Breast epithelium (tissue), 4 donors: Measurements from ENCODE around the gene CPEB4. TPM values are rescaled to one million over a fixed set of nuclear protein-coding genes. Genes with fewer than 3 reads are reported as not detected.

Experiments used
- DNase-seq, 2 donors: peaks; one replicate each; pipeline ENCODE4 v3.0.0-alpha.2; 2019; ENCODE audit warnings: low spot score in 2 of 2
- H3K27ac ChIP-seq, 2 donors: fragments of 200-600 bp; sonication (generic) in 1 of 2; one replicate each; pipeline ENCODE4 v1.5.1; 2016 to 2019; ENCODE audit warnings: mild to moderate bottlenecking in 1 of 2
- H3K27me3 ChIP-seq, 2 donors: fragments of 200-600 bp; sonication (generic) in 1 of 2; one replicate each; pipeline versions ENCODE4 v1.5.1 to v1.6.0; 2017 to 2019; ENCODE audit warnings: control low read depth in 1 of 2, mild to moderate bottlenecking in 1 of 2
- H3K36me3 ChIP-seq: fragments of 200-600 bp; one replicate; pipeline ENCODE4 v1.5.1; 2019
- H3K4me1 ChIP-seq, 2 donors: fragments of 200-600 bp; sonication (generic); one replicate each; pipeline ENCODE4 v1.5.1; 2016 to 2019; ENCODE audit warnings: control low read depth in 1 of 2
- H3K4me3 ChIP-seq, 3 donors: fragments of 200-600 bp; sonication (generic); 1 replicate in 2 of 3; 2 replicates in 1 of 3; pipeline ENCODE4 v1.5.1; 2016 to 2019; ENCODE audit warnings: mild to moderate bottlenecking in 3 of 3, moderate library complexity in 2 of 3
- H3K9me3 ChIP-seq, 2 donors: fragments of 200-600 bp; sonication (generic) in 1 of 2; one replicate each; pipeline ENCODE4 v1.5.1; 2016 to 2019; ENCODE audit warnings: control low read depth in 1 of 2
- POLR2A ChIP-seq: fragments of 450-650 bp; IDR thresholded peaks from one replicate; pipeline ENCODE4 v1.6.1; 2016; ENCODE audit warnings: antibody characterized with exemption, mild to moderate bottlenecking, moderate library complexity
- POLR2AphosphoS5 ChIP-seq, 3 donors: sonication (generic); formaldehyde crosslinking; IDR thresholded peaks; one replicate each; pipeline ENCODE4 v1.6.1; 2017; ENCODE audit warnings: antibody characterized with exemption in 3 of 3
- intact Hi-C: fragments of 100-400 bp; cut with DNase I; formaldehyde crosslinking; loops from one replicate; pipeline ENCODE4 v1.15.1; 2023; ENCODE audit warnings: low total_unique reads
- total RNA-seq, 3 donors: library from RNA; depleted of rRNA; stranded (reverse); fragments of >200 nt; gene quantifications; one replicate each; pipeline ENCODE4 v1.1.0, GENCODE V29; 2016
- TF ChIP-seq, protein P1 (sequence below), 3 donors: fragments of 450-650 bp; IDR thresholded peaks; one replicate each; pipeline ENCODE4 v1.5.1; 2016 to 2017; ENCODE audit warnings: antibody characterized with exemption in 3 of 3, mild to moderate bottlenecking in 3 of 3, moderate library complexity in 3 of 3

CPEB4 gene
- total RNA-seq, 3 donors from 2014 or later: 36.4 to 71.7 (median 49.9) TPM

DNA sequence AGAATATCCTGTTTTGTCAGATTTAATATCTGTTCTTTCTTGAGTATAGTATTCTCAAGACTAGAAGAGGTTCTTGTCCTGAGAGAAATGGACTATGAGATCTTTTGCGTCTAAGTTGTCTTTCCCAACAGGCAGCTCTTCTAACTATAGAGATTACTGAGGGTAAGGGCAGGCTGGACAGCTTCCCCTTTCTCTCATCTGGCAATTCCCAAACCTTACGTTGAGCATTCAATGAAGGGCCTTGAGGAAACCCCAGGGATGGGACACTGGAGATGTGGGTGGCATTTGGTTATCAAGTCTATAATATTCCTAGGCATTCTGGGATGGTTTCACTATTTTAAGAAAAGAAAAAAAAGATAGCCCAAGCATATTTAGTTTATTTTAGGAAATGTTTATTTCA, 72.8 kb downstream of the CPEB4 start:
- Histone ChIP-seq H3K36me3 (no peaks in the 10 kb centered on the region), H3K27ac (no peak overlapping the region), H3K4me3 (no peak overlapping the region), H3K9me3 (no peaks in the 10 kb centered on the region), H3K27me3 (no peaks in the 10 kb centered on the region), H3K4me1 (peaks cover 0 to 6% of the 10 kb centered on the region in 2 donors)
- TF ChIP-seq POLR2A (no peak), POLR2AphosphoS5 (IDR thresholded peaks at IDR 0.05) (no peak)
- TF ChIP-seq, protein P1, sequence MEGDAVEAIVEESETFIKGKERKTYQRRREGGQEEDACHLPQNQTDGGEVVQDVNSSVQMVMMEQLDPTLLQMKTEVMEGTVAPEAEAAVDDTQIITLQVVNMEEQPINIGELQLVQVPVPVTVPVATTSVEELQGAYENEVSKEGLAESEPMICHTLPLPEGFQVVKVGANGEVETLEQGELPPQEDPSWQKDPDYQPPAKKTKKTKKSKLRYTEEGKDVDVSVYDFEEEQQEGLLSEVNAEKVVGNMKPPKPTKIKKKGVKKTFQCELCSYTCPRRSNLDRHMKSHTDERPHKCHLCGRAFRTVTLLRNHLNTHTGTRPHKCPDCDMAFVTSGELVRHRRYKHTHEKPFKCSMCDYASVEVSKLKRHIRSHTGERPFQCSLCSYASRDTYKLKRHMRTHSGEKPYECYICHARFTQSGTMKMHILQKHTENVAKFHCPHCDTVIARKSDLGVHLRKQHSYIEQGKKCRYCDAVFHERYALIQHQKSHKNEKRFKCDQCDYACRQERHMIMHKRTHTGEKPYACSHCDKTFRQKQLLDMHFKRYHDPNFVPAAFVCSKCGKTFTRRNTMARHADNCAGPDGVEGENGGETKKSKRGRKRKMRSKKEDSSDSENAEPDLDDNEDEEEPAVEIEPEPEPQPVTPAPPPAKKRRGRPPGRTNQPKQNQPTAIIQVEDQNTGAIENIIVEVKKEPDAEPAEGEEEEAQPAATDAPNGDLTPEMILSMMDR (IDR thresholded peaks at IDR 0.05): no peak
- no peak for DNase-seq
- intact Hi-C loops: no loop called here

DNA sequence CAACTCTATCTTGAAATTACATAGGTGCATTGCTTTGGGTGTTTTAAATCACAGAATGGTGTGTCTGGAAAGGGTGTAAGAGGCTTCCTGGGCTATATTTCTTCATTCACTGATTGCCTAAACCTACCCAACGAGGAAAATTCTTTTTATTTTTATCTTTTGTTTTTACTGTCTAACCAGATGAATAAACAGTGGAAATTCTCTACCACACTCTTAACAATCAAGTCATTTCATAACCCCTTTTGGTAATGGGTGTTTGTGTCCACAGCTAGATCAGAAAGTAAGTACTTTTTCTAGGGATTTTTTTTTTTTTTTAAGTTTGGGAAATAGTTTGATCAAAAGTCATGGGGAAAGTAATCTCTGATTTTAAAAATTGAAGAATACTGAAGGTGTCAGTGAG, 73.3 kb downstream of the CPEB4 start:
- TF ChIP-seq, protein P1 (IDR thresholded peaks at IDR 0.05): no peak
- no peak for TF ChIP-seq POLR2A
- TF ChIP-seq POLR2AphosphoS5 (IDR thresholded peaks at IDR 0.05): no peak
- Histone ChIP-seq H3K4me3 (no peak overlapping the region), H3K36me3 (no peaks in the 10 kb centered on the region), H3K4me1 (peaks cover 0 to 6% of the 10 kb centered on the region in 2 donors), H3K9me3 (no peaks in the 10 kb centered on the region), H3K27me3 (no peaks in the 10 kb centered on the region), H3K27ac (no peak overlapping the region)
- intact Hi-C loops: no loop called here
- DNase-seq: no peak

DNA sequence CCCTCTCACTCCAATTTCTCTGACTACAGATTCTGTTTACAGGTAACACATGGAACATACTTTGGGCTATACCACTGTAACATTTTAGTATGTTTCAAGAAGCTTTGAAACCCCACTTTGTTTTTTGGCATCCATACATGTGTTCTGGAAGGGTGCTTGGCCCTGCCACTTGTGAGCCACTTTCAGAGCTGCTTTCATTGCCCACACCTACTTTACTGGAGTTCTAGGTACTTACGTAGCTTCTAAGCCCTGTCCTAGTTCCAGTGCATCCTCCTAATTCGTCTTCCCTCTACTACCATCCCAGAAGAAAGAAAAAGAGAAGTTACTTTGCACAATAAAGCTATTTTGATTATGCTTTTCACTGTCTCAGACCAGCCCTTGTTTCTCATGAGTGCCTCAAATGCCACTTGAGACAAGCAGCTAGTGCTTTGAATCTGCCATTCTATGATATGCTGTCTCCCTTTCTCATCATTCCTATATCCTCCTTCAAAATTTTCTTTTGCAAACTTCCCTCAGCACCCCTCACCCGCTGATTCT, 74.4 kb downstream of the CPEB4 start:
- H3K4me1 ChIP-seq: peaks cover 0 to 6% of the 10 kb centered on the region in 2 donors
- intact Hi-C loops: no loop called here
- H3K27me3 ChIP-seq: no peaks in the 10 kb centered on the region
- H3K4me3 ChIP-seq: no peak overlapping the region
- no peaks in the 10 kb centered on the region for H3K9me3 ChIP-seq
- TF ChIP-seq POLR2AphosphoS5 (IDR thresholded peaks at IDR 0.05) (no peak), POLR2A (no peak)
- TF ChIP-seq, protein P1 (IDR thresholded peaks at IDR 0.05): no peak
- no peak for DNase-seq
- H3K36me3 ChIP-seq: no peaks in the 10 kb centered on the region
- H3K27ac ChIP-seq: peak overlapping the region in 1 of 2 donors; percentile 83

DNA sequence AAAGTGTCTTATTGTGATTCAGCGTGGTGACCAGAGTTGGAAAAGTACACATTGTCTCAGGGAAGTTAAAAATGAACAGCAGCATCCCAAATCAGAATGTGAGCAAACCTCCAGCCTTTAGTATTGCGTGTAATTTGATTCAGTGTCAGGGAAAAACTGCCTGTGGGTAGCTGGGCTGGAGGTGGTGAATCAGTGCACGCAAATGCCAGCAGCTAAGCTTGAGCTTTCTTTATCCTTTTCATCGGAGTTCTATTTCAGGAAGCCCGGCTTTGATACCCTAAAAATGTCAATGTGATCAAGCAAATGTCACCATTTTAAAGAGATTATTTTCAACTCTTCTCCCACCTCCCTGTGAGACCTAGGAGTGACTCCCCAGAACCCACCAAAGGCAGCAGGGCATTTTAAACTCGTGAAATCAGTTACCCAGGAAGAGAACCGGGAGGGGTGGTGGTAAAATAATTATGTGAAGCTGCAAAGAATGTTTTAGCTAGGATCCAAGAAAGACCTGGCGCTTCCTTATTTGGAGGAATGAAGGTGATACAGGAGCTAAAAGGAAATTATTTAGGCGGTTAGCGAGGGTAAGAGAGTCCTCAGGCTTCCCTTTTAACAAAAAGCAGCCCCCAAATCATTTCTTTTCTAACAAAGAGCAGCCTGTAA, 75.2 kb downstream of the CPEB4 start:
- H3K27me3 ChIP-seq: no peaks in the 10 kb centered on the region
- intact Hi-C loops: no loop called here
- peak overlapping the region; percentile 61 to 83 for H3K27ac ChIP-seq
- no peak for TF ChIP-seq POLR2AphosphoS5 (IDR thresholded peaks at IDR 0.05)
- TF ChIP-seq, protein P1 (IDR thresholded peaks at IDR 0.05): no peak
- H3K4me1 ChIP-seq: peaks cover 0 to 6% of the 10 kb centered on the region in 2 donors
- no peaks in the 10 kb centered on the region for H3K36me3 ChIP-seq
- peak overlapping the region in 2 of 3 donors; percentile 53 to 61 for H3K4me3 ChIP-seq
- DNase-seq: peak in 1 of 2 donors; percentile 30
- H3K9me3 ChIP-seq: no peaks in the 10 kb centered on the region

DNA sequence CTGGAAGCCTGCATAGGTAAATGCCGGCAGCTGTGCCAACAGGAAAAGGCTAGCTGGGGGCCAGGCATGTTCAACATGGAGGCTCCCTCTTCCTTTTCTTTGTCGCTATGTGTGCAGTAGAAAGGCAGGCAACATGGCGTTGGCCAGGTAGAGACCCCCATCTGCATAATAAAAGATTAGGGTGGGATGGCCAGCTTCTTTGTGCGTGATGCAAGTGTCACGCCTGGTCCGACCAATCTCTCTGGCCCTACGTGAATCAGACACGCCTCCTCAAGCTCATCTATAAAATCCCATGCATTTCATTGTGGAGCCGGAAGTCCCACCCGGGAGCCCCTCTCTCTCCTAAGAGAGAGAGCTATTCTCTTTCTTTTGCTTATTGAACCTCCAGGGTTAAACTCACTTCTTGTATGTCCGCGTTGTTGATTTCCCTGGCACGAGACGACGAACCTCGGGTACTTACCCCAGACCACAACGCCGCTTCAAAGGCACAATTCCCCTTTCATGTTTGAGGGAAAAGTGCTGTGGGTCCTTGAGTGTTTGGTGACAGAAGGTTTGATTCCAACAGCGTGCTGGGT, 75.8 kb downstream of the CPEB4 start:
- Histone ChIP-seq H3K36me3 (no peaks in the 10 kb centered on the region), H3K27me3 (no peaks in the 10 kb centered on the region), H3K9me3 (no peaks in the 10 kb centered on the region), H3K4me1 (peaks cover 0 to 6% of the 10 kb centered on the region in 2 donors), H3K4me3 (peak overlapping the region in 2 of 3 donors; percentile 53 to 61), H3K27ac (peak overlapping the region; percentile 61 to 83)
- intact Hi-C loops: no loop called here
- TF ChIP-seq POLR2AphosphoS5 (IDR thresholded peaks at IDR 0.05) (peak in 1 of 3 donors; percentile 17), POLR2A (no peak)
- TF ChIP-seq, protein P1 (IDR thresholded peaks at IDR 0.05): no peak
- DNase-seq: peak in 1 of 2 donors; percentile 36
